H1 (cell line): ENCODE data around the gene ETV1. TPM values are rescaled to one million over a fixed set of nuclear protein-coding genes. Genes with fewer than 3 reads are reported as not detected.

ENCODE experiments used
- ATF3 ChIP-seq: IDR thresholded peaks from 2 replicates; pipeline ENCODE4 v1.6.1; 2011; ENCODE audit warnings: low read depth, mild to moderate bottlenecking, low read length; ENCODE audit not compliant: insufficient read depth
- BACH1 ChIP-seq: IDR thresholded peaks from 2 replicates; pipeline ENCODE4 v1.6.1; 2012; ENCODE audit warnings: low read length, improper control_type of control experiment
- GABPA ChIP-seq: IDR thresholded peaks from 2 replicates; pipeline ENCODE4 v1.6.1; 2011; ENCODE audit warnings: mild to moderate bottlenecking, low read length, moderate library complexity, borderline replicate concordance; ENCODE audit not compliant: insufficient read depth
- KDM5A ChIP-seq: fragments of 200-600 bp; IDR thresholded peaks from 2 replicates; pipeline ENCODE4 v1.7.1; 2012; ENCODE audit warnings: mild to moderate bottlenecking, low read length, inconsistent platforms, mixed read lengths
- polyA plus RNA-seq, 7 experiments: library from polyadenylated mRNA; depleted of rRNA in 3 of 7; stranded (reverse) in 5 of 7; unstranded in 2 of 7; fragments of >200 nt in 5 of 7; fragments of 200-250 nt in 2 of 7; gene quantifications; 1 replicate in 5 of 7; 2 replicates in 1 of 7; 4 replicates in 1 of 7; pipeline versions ENCODE4 v1.2.1 to v1.2.3, GENCODE V29; 2011 to 2013; ENCODE audit warnings: missing spikeins in 2 of 7, mixed read lengths in 2 of 7
- total RNA-seq: library from RNA; stranded (reverse); fragmentation: NEBNext Ultra II Directional; extraction: Animal tissue kit (Norgen Biotek cat#: 25700); gene quantifications from 2 replicates; pipeline ENCODE4 v1.2.1, GENCODE V29; 2021

Gene ETV1
- total and polyA plus RNA-seq, 2 of the 8 experiments (the other 6 are each of a cell fraction or from before 2014, with no cell fraction given), result 58.3 to 91.2 TPM

DNA sequence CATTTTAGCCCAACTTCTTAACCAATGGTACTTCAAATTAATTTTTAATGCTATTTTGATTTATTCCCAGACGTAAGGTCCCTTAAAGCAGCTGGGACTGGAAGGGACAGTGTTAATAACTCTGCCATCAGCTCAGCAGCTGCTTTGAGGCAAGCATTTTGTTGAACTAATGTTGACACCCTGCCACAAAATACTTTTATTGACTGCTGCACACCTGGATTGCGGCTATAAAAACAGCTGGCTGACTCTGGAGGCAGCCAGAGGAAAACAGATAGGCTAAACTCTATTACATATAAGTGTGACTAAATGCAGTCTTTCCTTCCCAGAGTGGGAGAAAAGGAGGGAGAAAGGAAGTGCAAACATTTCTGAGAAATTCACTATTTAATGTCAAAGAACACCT lies 77.6 kb downstream of the ETV1 start (continued):
- TF ChIP-seq ATF3 (no peak), KDM5A (no peak), BACH1 (no peak), GABPA (no peak)
